Aorta (tissue), 5 donors: ENCODE measurements around the gene ENTPD2. TPM values are rescaled to one million over a fixed set of nuclear protein-coding genes. Genes with fewer than 3 reads are reported as not detected.

Experiments
- ATAC-seq: fragments of 200-7000 bp; cut with Tn5 transposase; one replicate; pipeline ENCODE4 v1.9.1; 2022; ENCODE audit warnings: moderate library complexity; ENCODE audit not compliant: low FRiP score
- DNase-seq, 2 donors: peaks; one replicate each; pipeline ENCODE4 v3.0.0-alpha.2; 2020
- H3K27ac ChIP-seq, 2 donors: one replicate each; pipeline ENCODE4 v1.5.1; 2013; ENCODE audit warnings: low read length in 2 of 2, mild to moderate bottlenecking in 2 of 2, moderate library complexity in 2 of 2, control low read depth in 1 of 2, inconsistent platforms in 1 of 2, low read depth in 1 of 2
- H3K27me3 ChIP-seq, 2 donors: one replicate each; pipeline ENCODE4 v1.6.1; 2013; ENCODE audit warnings: control low read depth in 1 of 2, low read length in 1 of 2, mild to moderate bottlenecking in 1 of 2, moderate library complexity in 1 of 2; ENCODE audit not compliant: insufficient read depth in 2 of 2, control insufficient read depth in 1 of 2
- H3K36me3 ChIP-seq, 2 donors: one replicate each; pipeline ENCODE4 v1.6.1; 2013; ENCODE audit warnings: control low read depth in 1 of 2, low read length in 1 of 2, mild to moderate bottlenecking in 1 of 2; ENCODE audit not compliant: insufficient read depth in 2 of 2, control insufficient read depth in 1 of 2
- H3K4me1 ChIP-seq, 2 donors: one replicate each; pipeline ENCODE4 v1.6.1; 2013; ENCODE audit warnings: low read length in 2 of 2, control low read depth in 1 of 2, mild to moderate bottlenecking in 1 of 2, moderate library complexity in 1 of 2; ENCODE audit not compliant: insufficient read depth in 2 of 2, control insufficient read depth in 1 of 2
- H3K4me3 ChIP-seq, 2 donors: one replicate each; pipeline ENCODE4 v1.5.1; 2013; ENCODE audit warnings: low read length in 2 of 2, control low read depth in 1 of 2, mild to moderate bottlenecking in 1 of 2
- H3K9me3 ChIP-seq: one replicate; pipeline ENCODE4 v1.6.1; 2013; ENCODE audit warnings: mild to moderate bottlenecking, low read length; ENCODE audit not compliant: control insufficient read depth
- WGBS, 2 donors: extraction: QIAGEN DNeasy Blood & Tissue Kit; methylation state at CpG; one replicate each; pipeline ENCODE4 v1.1.7; 2013; 5-methylcytosine and 5-hydroxymethylcytosine counted together
- intact Hi-C, 2 donors: fragments of 100-400 bp; cut with DNase I; formaldehyde crosslinking; loops; one replicate each; pipeline versions ENCODE4 v1.14.2 to v1.15.0; 2022
- polyA plus RNA-seq, 2 donors: library from polyadenylated mRNA; stranded (reverse); fragments of 200-250 nt; gene quantifications; one replicate each; pipeline ENCODE4 v1.2.3, GENCODE V29; 2013
- total RNA-seq, 2 donors: library from RNA; stranded (reverse); fragmentation: NEBNext Ultra II Directional; extraction: Animal tissue kit (Norgen Biotek cat#: 25700); gene quantifications; one replicate each; pipeline ENCODE4 v1.2.1, GENCODE V29; 2021
- donor health status: healthy with polysubstance abuse.
- donor health status: Bipolar disorder and iron deficiency.
- donor health status: DM: no; HTN: no; CAD: no.
- donor health status: DM: no; HTN: no; CAD: no.
- donor health status: DM: yes; HTN: yes; CAD: no.

The ENTPD2 gene
- total and polyA plus RNA-seq, 4 donors, result 0.16 to 1.7 TPM; not detected in 2

DNA sequence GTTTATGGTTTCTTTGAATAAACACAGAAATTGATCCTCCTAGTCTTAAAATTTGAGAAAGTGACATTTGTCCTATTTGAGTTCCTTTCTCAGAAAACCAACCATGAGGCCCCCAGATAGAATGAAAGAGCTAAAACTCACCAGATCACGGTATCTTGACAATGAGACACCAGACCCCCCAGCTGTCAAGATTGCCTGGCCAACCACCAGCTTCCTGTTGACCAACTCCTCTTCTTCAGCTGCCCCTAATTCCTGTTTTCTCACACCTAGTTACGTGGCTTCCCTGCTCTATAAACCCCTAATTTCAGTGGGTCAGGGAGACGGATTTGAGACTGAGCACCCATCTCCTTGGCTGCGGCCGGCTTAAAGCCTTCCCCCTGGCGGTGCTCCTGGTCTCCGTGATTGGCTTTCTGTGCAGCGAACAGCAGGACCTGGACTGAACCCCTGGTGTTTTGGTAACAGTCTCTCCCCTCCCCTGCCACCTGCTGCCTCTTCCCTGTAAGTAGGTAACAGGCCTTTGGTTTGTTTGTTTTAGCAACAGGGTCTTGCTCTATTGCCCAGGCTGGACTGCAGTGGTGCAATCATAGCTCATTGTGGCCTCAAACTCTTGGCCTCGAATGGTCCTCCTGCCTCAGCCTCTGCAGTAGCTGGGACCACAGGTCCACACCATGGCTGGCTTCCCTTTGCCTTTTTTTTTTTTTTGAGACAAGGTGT is 4.8 kb upstream of the ENTPD2 start:
- Histone ChIP-seq H3K4me3 (no peak overlapping the region), H3K27ac (no peak overlapping the region), H3K27me3 (no peaks in the 10 kb centered on the region), H3K4me1 (no peaks in the 10 kb centered on the region), H3K36me3 (no peaks in the 10 kb centered on the region), H3K9me3 (no peaks in the 10 kb centered on the region)
- DNase-seq, result no peak
- intact Hi-C loops, result no loop called here
- WGBS, 2 donors, result 90 to 92% methylated on average over 9 of the region's 9 CpGs
- ATAC-seq, result no peak

- no peaks in the 10 kb centered on the region for H3K4me1 ChIP-seq
- 72 to 74% methylated on average over 16 of the region's 16 CpGs for WGBS, 2 donors
Measured at GRCh38 chr9:137057545-137057944, 3.7 kb upstream of the ENTPD2 start.

DNA sequence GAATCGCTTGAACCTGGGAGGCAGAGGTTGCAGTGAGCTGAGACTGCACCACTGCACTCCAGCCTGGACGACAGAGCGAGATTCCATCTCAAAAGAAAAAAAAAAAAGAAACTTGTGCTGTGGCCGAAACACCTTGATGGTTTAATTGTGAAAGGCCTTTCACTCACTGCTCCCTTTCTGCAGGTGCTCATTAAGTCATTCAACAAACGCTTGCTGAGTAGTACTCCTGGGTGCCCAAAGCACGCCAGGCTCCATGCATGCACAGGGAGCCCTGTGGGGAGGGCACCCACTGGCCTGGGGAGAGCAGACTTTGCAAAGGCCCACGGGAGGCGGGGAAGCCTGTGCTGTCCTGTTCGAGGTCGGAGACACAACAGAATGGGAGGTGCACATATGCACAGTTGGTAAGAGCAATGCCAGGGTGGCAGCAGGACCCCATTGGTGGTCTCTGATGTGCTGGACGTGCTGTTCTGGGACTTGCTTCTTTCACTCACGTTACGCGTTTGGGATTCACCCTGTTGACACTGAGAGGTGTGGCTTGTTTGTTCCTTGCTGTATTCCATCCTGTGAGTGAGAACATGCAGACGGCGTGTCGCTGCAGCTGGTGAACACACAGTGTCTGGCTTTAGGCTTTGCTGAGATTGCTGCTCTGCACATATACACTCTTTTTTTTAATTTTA is 3.0 kb upstream of the ENTPD2 start:
- no peaks in the 10 kb centered on the region for H3K4me1 ChIP-seq
- DNase-seq (no peak), ATAC-seq (no peak)
- H3K27ac ChIP-seq, result no peak overlapping the region
- no peaks in the 10 kb centered on the region for H3K36me3 ChIP-seq
- no peaks in the 10 kb centered on the region for H3K27me3 ChIP-seq
- WGBS, 2 donors, result 86 to 87% methylated on average over 17 of the region's 17 CpGs
- H3K4me3 ChIP-seq, result no peak overlapping the region
- H3K9me3 ChIP-seq, result no peaks in the 10 kb centered on the region
- intact Hi-C loops, result no loop called here

More at GRCh38 chr9:137057545-137057944, 3.7 kb upstream of the ENTPD2 start:
- Histone ChIP-seq H3K4me3 (no peak overlapping the region), H3K27me3 (no peaks in the 10 kb centered on the region), H3K36me3 (no peaks in the 10 kb centered on the region), H3K27ac (no peak overlapping the region), H3K9me3 (no peaks in the 10 kb centered on the region)
- DNase-seq, result no peak
- intact Hi-C loops, result no loop called here
- ATAC-seq, result no peak

- WGBS, 2 donors, result 10 to 12% methylated on average over 28 of the region's 28 CpGs
- H3K27ac ChIP-seq, result no peak overlapping the region
- no peak overlapping the region for H3K4me3 ChIP-seq
- no peaks in the 10 kb centered on the region for H3K36me3 ChIP-seq
- H3K4me1 ChIP-seq, result no peaks in the 10 kb centered on the region
- H3K27me3 ChIP-seq, result no peaks in the 10 kb centered on the region
- peak; percentile 86 to 90 for DNase-seq
- intact Hi-C loops, result no loop called here
- H3K9me3 ChIP-seq, result no peaks in the 10 kb centered on the region
- ATAC-seq, result peak; percentile 84
Measured at GRCh38 chr9:137055385-137056364, 1.8 kb upstream of the ENTPD2 start.

- 57 to 63% methylated on average over 14 to 17 of the region's 17 CpGs for WGBS, 2 donors
- ATAC-seq (peak; percentile 27), DNase-seq (no peak)
- no peaks in the 10 kb centered on the region for H3K4me1 ChIP-seq
- intact Hi-C loops, result no loop called here
- H3K36me3 ChIP-seq, result no peaks in the 10 kb centered on the region
- no peaks in the 10 kb centered on the region for H3K27me3 ChIP-seq
- H3K9me3 ChIP-seq, result no peaks in the 10 kb centered on the region
- no peak overlapping the region for H3K4me3 ChIP-seq
- no peak overlapping the region for H3K27ac ChIP-seq
Measured at GRCh38 chr9:137054932-137055384, 1.1 kb upstream of the ENTPD2 start.

DNA sequence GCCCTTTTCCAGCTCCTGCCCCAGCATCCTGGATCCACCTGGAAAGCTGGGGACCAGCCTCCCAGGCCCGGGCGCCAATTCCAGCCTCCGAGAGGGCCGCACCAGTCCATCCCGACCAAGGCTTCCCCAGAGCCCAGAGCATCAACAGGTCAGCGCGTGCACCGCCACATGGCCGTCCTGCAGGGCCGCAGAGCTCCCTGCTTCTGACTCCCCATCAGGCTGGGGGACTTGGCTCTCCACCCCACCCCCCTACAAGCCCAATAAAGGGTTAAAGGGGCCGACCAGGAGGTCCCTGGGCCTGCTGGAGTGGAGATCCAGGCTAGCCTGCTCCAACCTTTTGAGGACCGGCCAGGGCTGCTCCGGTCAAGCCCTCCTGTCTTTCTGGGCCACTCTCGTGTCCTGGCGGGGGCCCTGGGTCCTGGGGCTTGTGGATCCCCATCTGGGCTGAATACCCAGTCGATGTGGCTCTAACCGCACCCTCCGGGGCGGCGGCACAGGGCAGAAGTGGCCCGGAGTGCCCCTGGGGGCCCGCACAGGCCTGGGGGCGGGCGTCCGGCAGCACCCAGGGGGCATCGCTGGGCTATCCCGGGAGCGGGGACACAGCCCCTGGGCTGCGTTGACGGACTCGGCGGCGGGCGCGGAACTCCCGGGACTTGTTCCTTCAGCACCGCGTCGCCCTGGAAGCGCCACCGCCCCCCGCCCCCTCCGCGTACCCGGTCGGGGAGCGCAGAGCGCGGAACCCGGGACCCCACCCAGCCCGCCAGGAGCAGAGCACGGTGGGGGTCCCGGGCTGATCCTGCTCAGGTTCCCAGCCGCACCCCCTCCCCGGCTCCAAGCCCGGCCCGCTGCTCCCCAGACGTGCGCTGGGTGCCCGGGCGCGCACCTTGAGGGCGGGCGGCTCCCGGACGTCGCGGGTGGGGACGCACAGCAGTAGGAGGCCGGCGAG is 590 bp downstream of the ENTPD2 start:
- H3K4me1 ChIP-seq, result no peaks in the 10 kb centered on the region
- no peaks in the 10 kb centered on the region for H3K36me3 ChIP-seq
- intact Hi-C loops, result no loop called here
- DNase-seq, result no peak
- ATAC-seq, result no peak
- no peak overlapping the region for H3K4me3 ChIP-seq
- 24 to 26% methylated on average over 59 to 71 of the region's 71 CpGs for WGBS, 2 donors
- no peak overlapping the region for H3K27ac ChIP-seq
- H3K27me3 ChIP-seq, result no peaks in the 10 kb centered on the region
- H3K9me3 ChIP-seq, result no peaks in the 10 kb centered on the region

DNA sequence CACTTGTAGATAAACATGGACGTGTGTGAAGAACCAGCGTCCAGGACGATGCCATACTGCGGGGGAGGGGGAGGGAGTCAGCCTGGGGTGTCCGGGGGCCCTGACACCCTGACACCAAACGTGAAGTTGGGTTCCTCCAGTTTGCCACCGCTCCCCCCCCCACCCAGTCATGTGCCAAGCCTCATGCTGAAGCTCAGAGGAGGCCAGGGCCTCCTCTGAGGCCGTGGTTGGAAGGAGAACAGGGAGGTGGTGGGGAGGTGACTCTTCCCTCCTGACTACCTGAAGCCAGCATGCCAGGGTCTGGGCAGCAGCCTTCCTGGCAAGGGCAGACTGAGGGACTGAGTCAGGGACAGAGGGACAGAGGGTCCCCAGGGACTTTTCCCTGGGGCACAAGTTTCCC is 1.6 kb downstream of the ENTPD2 start:
- no peak overlapping the region for H3K27ac ChIP-seq
- WGBS, 2 donors, result 74 to 87% methylated on average over 8 of the region's 8 CpGs
- ATAC-seq, result no peak
- no peaks in the 10 kb centered on the region for H3K27me3 ChIP-seq
- intact Hi-C loops, result no loop called here
- no peaks in the 10 kb centered on the region for H3K4me1 ChIP-seq
- H3K9me3 ChIP-seq, result no peaks in the 10 kb centered on the region
- no peak overlapping the region for H3K4me3 ChIP-seq
- H3K36me3 ChIP-seq, result no peaks in the 10 kb centered on the region
- DNase-seq, result no peak
